WTC11 (cell line): ENCODE results near the gene SSH2. TPM values are rescaled to one million over a fixed set of nuclear protein-coding genes. Genes with fewer than 3 reads are reported as not detected.

ENCODE experiments used
- ATAC-seq: fragments of 200-7000 bp; cut with Tn5 transposase; 2 replicates; pipeline ENCODE4 v1.10.0; 2021; ENCODE audit warnings: mild to moderate bottlenecking, moderate library complexity
- CTCF ChIA-PET: fragments of 300-600 bp; sonication (Branson Sonifier 250); formaldehyde crosslinking; loops from one replicate; lab custom pipeline; 2021; ENCODE audit warnings: antibody characterized with exemption; lab: Charles Lee
- POLR2A ChIA-PET: fragments of 350-600 bp; sonication (Branson Sonifier 250); formaldehyde crosslinking; loops from one replicate; lab custom pipeline; 2021; ENCODE audit warnings: antibody characterized with exemption; lab: Charles Lee
- DNase-seq: peaks from one replicate; pipeline ENCODE4 v3.0.0; 2021; ENCODE audit warnings: low spot score
- H3K27ac Mint-ChIP-seq: 2 replicates; pipeline ENCODE4 v1.8.0; 2021; ENCODE audit warnings: mixed read lengths
- H3K27me3 Mint-ChIP-seq: 2 replicates; pipeline ENCODE4 v1.8.0; 2021; ENCODE audit warnings: low read depth, mild to moderate bottlenecking, moderate library complexity, mixed read lengths
- H3K36me3 Mint-ChIP-seq: 2 replicates; pipeline ENCODE4 v1.8.0; 2021; ENCODE audit warnings: mixed read lengths
- H3K4me1 Mint-ChIP-seq: 2 replicates; pipeline ENCODE4 v1.8.0; 2022; ENCODE audit warnings: mixed read lengths
- H3K4me3 Mint-ChIP-seq: 2 replicates; pipeline ENCODE4 v1.8.0; 2021; ENCODE audit warnings: mild to moderate bottlenecking, moderate library complexity, mixed read lengths
- H3K9me3 Mint-ChIP-seq: 2 replicates; pipeline ENCODE4 v1.8.0; 2021; ENCODE audit warnings: mixed read lengths
- E2F5 ChIP-seq: sonication (generic); formaldehyde crosslinking; IDR thresholded peaks from 2 replicates; pipeline ENCODE4 v1.8.1; 2022; ENCODE audit warnings: mild to moderate bottlenecking, moderate library complexity, missing genetic modification reagents
- ERG ChIP-seq: fragments of 250-450 bp; sonication (Bioruptor Pico); IDR thresholded peaks from 2 replicates; pipeline ENCODE4 v1.8.0; 2021; ENCODE audit warnings: mild to moderate bottlenecking
- FOXK1 ChIP-seq: sonication (generic); formaldehyde crosslinking; IDR thresholded peaks from 2 replicates; pipeline ENCODE4 v1.8.0; 2022; ENCODE audit warnings: mild to moderate bottlenecking, moderate library complexity, missing genetic modification reagents
- FOXP1 ChIP-seq: sonication (generic); formaldehyde crosslinking; IDR thresholded peaks from 2 replicates; pipeline ENCODE4 v1.8.0; 2022; ENCODE audit warnings: missing genetic modification reagents, mild to moderate bottlenecking, moderate library complexity, borderline replicate concordance
- FOXP4 ChIP-seq: sonication (generic); formaldehyde crosslinking; IDR thresholded peaks from 2 replicates; pipeline ENCODE4 v1.8.0; 2022; ENCODE audit warnings: mild to moderate bottlenecking, missing genetic modification reagents
- GABPB1 ChIP-seq: sonication (generic); formaldehyde crosslinking; IDR thresholded peaks from 2 replicates; pipeline ENCODE4 v1.8.1; 2023; ENCODE audit warnings: mild to moderate bottlenecking, missing genetic modification reagents
- GTF2I ChIP-seq: fragments of 250-450 bp; sonication (Bioruptor Pico); conservative IDR thresholded peaks from 2 replicates; pipeline ENCODE4 v1.4.0; 2021; ENCODE audit warnings: mild to moderate bottlenecking
- HMGXB4 ChIP-seq: sonication (generic); formaldehyde crosslinking; IDR thresholded peaks from 2 replicates; pipeline ENCODE4 v1.8.1; 2023; ENCODE audit warnings: mild to moderate bottlenecking, moderate library complexity, missing genetic modification reagents
- JAZF1 ChIP-seq: fragments of 250-450 bp; sonication (Bioruptor Pico); IDR thresholded peaks from 2 replicates; pipeline ENCODE4 v1.9.0; 2021; ENCODE audit warnings: moderate library complexity, mild to moderate bottlenecking, inconsistent platforms
- NFATC4 ChIP-seq: fragments of 250-450 bp; sonication (Bioruptor Pico); IDR thresholded peaks from 2 replicates; pipeline ENCODE4 v1.9.0; 2021; ENCODE audit warnings: mild to moderate bottlenecking
- NFE2L1 ChIP-seq: sonication (generic); formaldehyde crosslinking; IDR thresholded peaks from 2 replicates; pipeline ENCODE4 v1.8.1; 2023; ENCODE audit warnings: missing genetic modification reagents
- NFYB ChIP-seq: sonication (generic); formaldehyde crosslinking; conservative IDR thresholded peaks from 2 replicates; pipeline ENCODE4 v1.8.0; 2022; ENCODE audit warnings: low read depth, missing genetic modification reagents
- OVOL2 ChIP-seq: fragments of 250-450 bp; sonication (Bioruptor Pico); IDR thresholded peaks from 2 replicates; pipeline ENCODE4 v1.9.0; 2021; ENCODE audit warnings: mild to moderate bottlenecking, borderline replicate concordance
- PRRX2 ChIP-seq: fragments of 250-450 bp; sonication (Bioruptor Pico); IDR thresholded peaks from 2 replicates; pipeline ENCODE4 v1.8.0; 2021; ENCODE audit warnings: mild to moderate bottlenecking
- SP1 ChIP-seq: sonication (generic); formaldehyde crosslinking; conservative IDR thresholded peaks from 2 replicates; pipeline ENCODE4 v1.8.1; 2022; ENCODE audit warnings: missing genetic modification reagents
- TCF7 ChIP-seq: sonication (generic); formaldehyde crosslinking; IDR thresholded peaks from 2 replicates; pipeline ENCODE4 v1.8.0; 2022; ENCODE audit warnings: mild to moderate bottlenecking, low read depth, missing genetic modification reagents, moderate library complexity
- ZMAT4 ChIP-seq: fragments of 250-450 bp; sonication (Bioruptor Pico); IDR thresholded peaks from 2 replicates; pipeline ENCODE4 v1.9.0; 2021; ENCODE audit warnings: mild to moderate bottlenecking
- ZNF219 ChIP-seq: sonication (generic); formaldehyde crosslinking; IDR thresholded peaks from 2 replicates; pipeline ENCODE4 v1.8.0; 2023; ENCODE audit warnings: missing genetic modification reagents, mild to moderate bottlenecking, borderline replicate concordance
- ZNF232 ChIP-seq: sonication (generic); formaldehyde crosslinking; IDR thresholded peaks from 2 replicates; pipeline ENCODE4 v1.8.0; 2022; ENCODE audit warnings: mild to moderate bottlenecking, missing genetic modification reagents
- ZNF317 ChIP-seq: sonication (generic); formaldehyde crosslinking; IDR thresholded peaks from 2 replicates; pipeline ENCODE4 v1.8.1; 2023; ENCODE audit warnings: low read depth, mild to moderate bottlenecking, moderate library complexity, missing genetic modification reagents, borderline replicate concordance
- ZNF423 ChIP-seq: fragments of 250-450 bp; sonication (Bioruptor Pico); IDR thresholded peaks from 2 replicates; pipeline ENCODE4 v2.1.2; 2022; ENCODE audit warnings: mild to moderate bottlenecking, moderate library complexity
- ZNF425 ChIP-seq: fragments of 250-450 bp; sonication (Bioruptor Pico); conservative IDR thresholded peaks from 2 replicates; pipeline ENCODE4 v1.9.0; 2021; ENCODE audit warnings: mild to moderate bottlenecking
- ZNF671 ChIP-seq: fragments of 250-450 bp; sonication (Bioruptor Pico); IDR thresholded peaks from 2 replicates; pipeline ENCODE4 v1.8.0; 2021; ENCODE audit warnings: mild to moderate bottlenecking
- total RNA-seq: library from RNA; stranded (reverse); gene quantifications from 3 replicates; pipeline ENCODE4 v1.2.3, GENCODE V29; 2021

SSH2 gene
- total RNA-seq, 1 experiment from 2014 or later = 14.3 TPM

GRCh38 chr17:29840884-29841283, 89.1 kb downstream of the SSH2 start:
- Mint-ChIP-seq H3K27me3 (no peaks in the 10 kb centered on the region), H3K27ac (no peak overlapping the region; the same call in 1 of the 2 replicates), H3K4me3 (no peak overlapping the region), H3K4me1 (peaks cover 17% of the 10 kb centered on the region), H3K36me3 (no peaks in the 10 kb centered on the region), H3K9me3 (no peaks in the 10 kb centered on the region)
- CTCF ChIA-PET = no interaction called here
- POLR2A ChIA-PET = no interaction called here
- no peak for DNase-seq
- no peak for ATAC-seq
- no peak for TF ChIP-seq NFE2L1 (CRISPR knock-in tag)
- TF ChIP-seq FOXK1 (CRISPR knock-in tag) = no peak
- no peak for TF ChIP-seq GTF2I
- TF ChIP-seq JAZF1 = no peak

GRCh38 chr17:29839656-29840055, 90.4 kb downstream of the SSH2 start:
- DNase-seq = no peak
- no peak for TF ChIP-seq ZNF317
- TF ChIP-seq PRRX2 (CRISPR knock-in tag) = no peak
- no peak for TF ChIP-seq ZNF232 (CRISPR knock-in tag)
- no peak for TF ChIP-seq ZNF671 (CRISPR knock-in tag)
- no peak for TF ChIP-seq ZNF423 (CRISPR knock-in tag)
- TF ChIP-seq, all 79 proteins: peak for 0
- POLR2A ChIA-PET = no interaction called here
- H3K36me3 Mint-ChIP-seq = no peaks in the 10 kb centered on the region
- H3K27me3 Mint-ChIP-seq = no peaks in the 10 kb centered on the region
- no peak overlapping the region for H3K27ac Mint-ChIP-seq
- no peak overlapping the region for H3K4me3 Mint-ChIP-seq
- CTCF ChIA-PET = interaction anchor here (1.1 to 1.8 kb wide), 2 partner anchors 28 to 93 kb away, joined by 3 to 6 read pairs; no protein-coding TSS in a partner anchor
- no peaks in the 10 kb centered on the region for H3K9me3 Mint-ChIP-seq
- no peak for ATAC-seq
- H3K4me1 Mint-ChIP-seq = peaks cover 18% of the 10 kb centered on the region

- CTCF ChIA-PET = interaction anchor here (0.5 to 1.8 kb wide), 5 partner anchors 29 to 149 kb away, joined by 3 to 9 read pairs (median 4); partner anchors contain the start of gene SSH2
- H3K9me3 Mint-ChIP-seq = no peaks in the 10 kb centered on the region
- peak; percentile 53 for DNase-seq
- no peaks in the 10 kb centered on the region for H3K27me3 Mint-ChIP-seq
- ATAC-seq = peak; percentile 68
- POLR2A ChIA-PET = interaction anchor here (0.6 kb wide), 1 partner anchor 199 kb away, joined by 3 read pairs; no protein-coding TSS in a partner anchor
- TF ChIP-seq GABPB1 = no peak
- no peak for TF ChIP-seq ZMAT4 (CRISPR knock-in tag)
- no peak for TF ChIP-seq ZNF423 (CRISPR knock-in tag)
- TF ChIP-seq ERG = no peak
- TF ChIP-seq JAZF1 = no peak
- TF ChIP-seq HMGXB4 (CRISPR knock-in tag) = no peak
- no peak for TF ChIP-seq OVOL2 (CRISPR knock-in tag)
- peaks cover 15% of the 10 kb centered on the region for H3K4me1 Mint-ChIP-seq
- H3K4me3 Mint-ChIP-seq = no peak overlapping the region
- no peak overlapping the region for H3K27ac Mint-ChIP-seq
- H3K36me3 Mint-ChIP-seq = no peaks in the 10 kb centered on the region
Measured at GRCh38 chr17:29838961-29839360, 91.1 kb downstream of the SSH2 start.

GRCh38 chr17:29837531-29837930, 92.5 kb downstream of the SSH2 start:
- TF ChIP-seq E2F5 (CRISPR knock-in tag) (no peak), NFATC4 (no peak), ZNF219 (CRISPR knock-in tag) (no peak), SP1 (CRISPR knock-in tag) (no peak), TCF7 (CRISPR knock-in tag) (no peak), FOXP4 (CRISPR knock-in tag) (no peak), NFYB (CRISPR knock-in tag) (no peak), FOXP1 (no peak), ZNF425 (CRISPR knock-in tag) (no peak)
- TF ChIP-seq, all 79 proteins: peak for 0
- H3K4me1 Mint-ChIP-seq = peaks cover 15% of the 10 kb centered on the region
- CTCF ChIA-PET = interaction anchor here (1.0 to 1.8 kb wide), 2 partner anchors 42 to 93 kb away, joined by 3 to 9 read pairs; partner anchors contain the start of gene SSH2
- H3K27ac Mint-ChIP-seq = no peak overlapping the region
- ATAC-seq = no peak
- H3K27me3 Mint-ChIP-seq = no peaks in the 10 kb centered on the region
- POLR2A ChIA-PET = no interaction called here
- H3K9me3 Mint-ChIP-seq = peaks cover 4% of the 10 kb centered on the region; the same call in 1 of the 2 replicates
- H3K36me3 Mint-ChIP-seq = no peaks in the 10 kb centered on the region
- no peak for DNase-seq
- no peak overlapping the region for H3K4me3 Mint-ChIP-seq
